CD4-positive, alpha-beta T cell treated with Interferon alpha-2 for 1 hour (primary cell): ENCODE data around the gene PLP1.

ENCODE experiments used
- DNase-seq, 2 donors: peaks; one replicate each; pipeline ENCODE4 v3.0.0-alpha.2; 2020 to 2022

The PLP1 gene

GRCh38 chrX:103831803-103832544 lies 55.3 kb downstream of the PLP1 start, which contains the start of gene RAB9B:
Gene RAB9B (minus strand): TSS chrX:103832257. CDS start chrX:103825784, 6,473 bp downstream.
- DNase-seq = peak; percentile 9 to 62

GRCh38 chrX:103839404-103839803 lies 62.8 kb downstream of the PLP1 start:
- no peak for DNase-seq
